Thyroid gland (tissue), 4 donors: ENCODE measurements around the gene HYDIN. TPM values are rescaled to one million over a fixed set of nuclear protein-coding genes. Genes with fewer than 3 reads are reported as not detected.
A peak's percentile ranks its signal among the peaks of the same experiment; 100 is the strongest.

Experiments
- DNase-seq, 2 donors: peaks; one replicate each; pipeline ENCODE4 v3.0.0-alpha.2; 2019
- H3K27ac ChIP-seq, 3 donors: fragments of 200-600 bp; sonication (generic); 1 replicate in 2 of 3; 2 replicates in 1 of 3; pipeline ENCODE4 v1.5.1; 2016 to 2019; ENCODE audit warnings: mild to moderate bottlenecking in 1 of 3, moderate library complexity in 1 of 3
- H3K27me3 ChIP-seq: fragments of 200-600 bp; sonication (generic); one replicate; pipeline ENCODE4 v1.5.1; 2019
- H3K36me3 ChIP-seq, 2 donors: fragments of 200-600 bp; sonication (generic); one replicate each; pipeline ENCODE4 v1.5.1; 2016 to 2019
- H3K4me1 ChIP-seq, 2 donors: fragments of 200-600 bp; sonication (generic); one replicate each; pipeline ENCODE4 v1.5.1; 2017 to 2019
- H3K4me3 ChIP-seq, 3 donors: fragments of 200-600 bp; sonication (generic); replicated peaks in 1 of 3; 1 replicate in 2 of 3; 2 replicates in 1 of 3; pipeline ENCODE4 v1.5.1; 2016; ENCODE audit warnings: mild to moderate bottlenecking in 1 of 3
- H3K9me3 ChIP-seq: fragments of 200-600 bp; sonication (generic); one replicate; pipeline ENCODE4 v1.5.1; 2017
- POLR2A ChIP-seq, 2 donors: fragments of 450-650 bp; IDR thresholded peaks; one replicate each; pipeline ENCODE4 v1.6.1; 2017; ENCODE audit warnings: antibody characterized with exemption in 2 of 2, mild to moderate bottlenecking in 2 of 2, moderate library complexity in 1 of 2
- WGBS, 2 donors: methylation state at CpG; one replicate each; pipeline ENCODE4 v1.1.5; 2017; 5-methylcytosine and 5-hydroxymethylcytosine counted together
- intact Hi-C: fragments of 100-400 bp; cut with DNase I; formaldehyde crosslinking; loops from one replicate; pipeline ENCODE4 v1.15.1; 2023
- total RNA-seq, 4 donors: library from RNA; depleted of rRNA; stranded (reverse); fragments of >200 nt; gene quantifications; one replicate each; pipeline ENCODE4 v1.2.3, GENCODE V29; 2016
- TF ChIP-seq, protein P1 (sequence below), 6 experiments: fragments of 200-600 bp in 3 of 6; fragments of 450-650 bp in 3 of 6; sonication (generic) in 3 of 6; IDR thresholded peaks; one replicate each; pipeline ENCODE4 v1.5.1; 2016 to 2019; ENCODE audit warnings: antibody characterized with exemption in 6 of 6, mild to moderate bottlenecking in 2 of 6, inconsistent platforms in 1 of 6, moderate library complexity in 1 of 6

The HYDIN gene
- total RNA-seq, 4 donors from 2014 or later = 10.1 to 26.3 (median 21.3) TPM

- H3K4me1 ChIP-seq = peaks cover 3 to 7% of the 10 kb centered on the region in 2 donors
- 19 to 30% methylated on average over 1 of the region's 1 CpG for WGBS, 2 donors
- no peaks in the 10 kb centered on the region for H3K27me3 ChIP-seq
- no peak overlapping the region for H3K4me3 ChIP-seq
- intact Hi-C loops = no loop called here
- H3K27ac ChIP-seq = no peak overlapping the region
- H3K9me3 ChIP-seq = no peaks in the 10 kb centered on the region
- H3K36me3 ChIP-seq = no peaks in the 10 kb centered on the region
- TF ChIP-seq, protein P1, sequence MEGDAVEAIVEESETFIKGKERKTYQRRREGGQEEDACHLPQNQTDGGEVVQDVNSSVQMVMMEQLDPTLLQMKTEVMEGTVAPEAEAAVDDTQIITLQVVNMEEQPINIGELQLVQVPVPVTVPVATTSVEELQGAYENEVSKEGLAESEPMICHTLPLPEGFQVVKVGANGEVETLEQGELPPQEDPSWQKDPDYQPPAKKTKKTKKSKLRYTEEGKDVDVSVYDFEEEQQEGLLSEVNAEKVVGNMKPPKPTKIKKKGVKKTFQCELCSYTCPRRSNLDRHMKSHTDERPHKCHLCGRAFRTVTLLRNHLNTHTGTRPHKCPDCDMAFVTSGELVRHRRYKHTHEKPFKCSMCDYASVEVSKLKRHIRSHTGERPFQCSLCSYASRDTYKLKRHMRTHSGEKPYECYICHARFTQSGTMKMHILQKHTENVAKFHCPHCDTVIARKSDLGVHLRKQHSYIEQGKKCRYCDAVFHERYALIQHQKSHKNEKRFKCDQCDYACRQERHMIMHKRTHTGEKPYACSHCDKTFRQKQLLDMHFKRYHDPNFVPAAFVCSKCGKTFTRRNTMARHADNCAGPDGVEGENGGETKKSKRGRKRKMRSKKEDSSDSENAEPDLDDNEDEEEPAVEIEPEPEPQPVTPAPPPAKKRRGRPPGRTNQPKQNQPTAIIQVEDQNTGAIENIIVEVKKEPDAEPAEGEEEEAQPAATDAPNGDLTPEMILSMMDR (IDR thresholded peaks at IDR 0.05) = peak in 2 of 6 experiments; percentile 16 to 26
- no peak for TF ChIP-seq POLR2A (IDR thresholded peaks at IDR 0.05)
- DNase-seq = peak in 1 of 2 donors; percentile 3
Observed at GRCh38 chr16:71214746-71215381, 15.7 kb downstream of the HYDIN start.

DNA sequence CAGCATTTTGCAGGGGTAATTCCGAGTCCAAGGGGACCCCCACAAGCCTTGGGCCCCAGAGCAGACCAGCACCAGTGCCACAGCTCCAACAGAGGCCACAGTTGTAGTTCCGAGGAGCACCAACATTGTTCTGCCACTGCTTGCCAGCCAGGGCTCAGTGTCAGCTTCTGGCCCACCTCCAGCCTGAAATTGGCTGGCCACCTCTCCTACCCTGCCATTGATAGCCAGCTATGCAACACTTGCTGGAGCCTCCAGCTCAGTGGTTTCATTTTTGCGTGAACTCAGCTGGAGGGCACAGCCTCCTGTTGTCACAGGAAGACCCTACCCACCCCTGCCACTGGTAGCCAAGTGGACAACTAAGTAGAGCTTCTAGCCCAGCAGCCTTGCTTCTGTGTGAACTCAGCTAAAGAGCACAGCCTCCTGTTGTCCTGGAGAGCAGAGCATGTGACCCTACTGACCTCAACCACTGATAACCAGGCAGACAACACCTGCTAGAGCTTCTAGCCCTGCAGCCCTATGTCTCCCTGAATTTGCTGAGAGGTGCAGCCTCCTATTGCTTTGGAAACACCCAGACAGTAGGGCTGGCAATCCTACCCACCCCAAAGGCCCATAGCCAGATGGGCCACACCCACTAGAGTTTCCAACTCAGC, 24.9 kb downstream of the HYDIN start:
- Histone ChIP-seq H3K36me3 (no peaks in the 10 kb centered on the region), H3K27ac (no peak overlapping the region), H3K27me3 (no peaks in the 10 kb centered on the region), H3K4me1 (no peaks in the 10 kb centered on the region), H3K9me3 (no peaks in the 10 kb centered on the region), H3K4me3 (no peak overlapping the region)
- WGBS, 2 donors = 76% methylated on average over 3 of the region's 3 CpGs; no CpG with 5 or more reads in 1 of the 2 donors
- peak; percentile 2 to 13 for DNase-seq
- TF ChIP-seq, protein P1 (IDR thresholded peaks at IDR 0.05) = no peak
- intact Hi-C loops = no loop called here

GRCh38 chr16:71203631-71204030, 26.9 kb downstream of the HYDIN start:
- DNase-seq = no peak
- WGBS, 2 donors = 89 to 92% methylated on average over 2 of the region's 2 CpGs
- no peaks in the 10 kb centered on the region for H3K27me3 ChIP-seq
- no peaks in the 10 kb centered on the region for H3K9me3 ChIP-seq
- intact Hi-C loops = no loop called here
- H3K4me1 ChIP-seq = no peaks in the 10 kb centered on the region
- TF ChIP-seq, protein P1 (IDR thresholded peaks at IDR 0.05) = no peak
- no peak for TF ChIP-seq POLR2A (IDR thresholded peaks at IDR 0.05)
- H3K36me3 ChIP-seq = no peaks in the 10 kb centered on the region
- H3K4me3 ChIP-seq = no peak overlapping the region
- H3K27ac ChIP-seq = no peak overlapping the region

DNA sequence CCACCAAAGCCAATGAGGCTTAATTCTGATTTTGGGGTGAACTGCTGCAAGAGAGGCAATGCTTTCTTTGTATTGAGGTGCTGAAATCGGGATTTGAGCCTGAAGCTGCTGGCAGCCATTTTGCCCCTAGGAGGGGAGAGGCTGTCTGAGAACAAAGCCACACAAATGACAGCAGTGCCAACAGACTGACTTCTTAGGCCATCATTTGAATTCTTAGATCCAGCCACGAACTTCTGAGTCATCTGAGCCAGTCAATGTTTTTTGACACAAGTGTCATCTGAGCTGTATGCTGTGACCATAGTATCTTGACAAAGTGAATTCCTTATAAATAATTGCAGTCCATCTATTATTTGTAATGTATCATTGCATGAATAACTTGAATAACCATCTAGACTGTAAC, 29.0 kb downstream of the HYDIN start:
- no peak overlapping the region for H3K27ac ChIP-seq
- intact Hi-C loops = no loop called here
- no peaks in the 10 kb centered on the region for H3K36me3 ChIP-seq
- no peak for TF ChIP-seq POLR2A (IDR thresholded peaks at IDR 0.05)
- TF ChIP-seq, protein P1 (IDR thresholded peaks at IDR 0.05) = no peak
- DNase-seq = no peak
- 87 to 96% methylated on average over 2 of the region's 2 CpGs for WGBS, 2 donors
- no peaks in the 10 kb centered on the region for H3K27me3 ChIP-seq
- no peaks in the 10 kb centered on the region for H3K9me3 ChIP-seq
- no peak overlapping the region for H3K4me3 ChIP-seq
- H3K4me1 ChIP-seq = no peaks in the 10 kb centered on the region

DNA sequence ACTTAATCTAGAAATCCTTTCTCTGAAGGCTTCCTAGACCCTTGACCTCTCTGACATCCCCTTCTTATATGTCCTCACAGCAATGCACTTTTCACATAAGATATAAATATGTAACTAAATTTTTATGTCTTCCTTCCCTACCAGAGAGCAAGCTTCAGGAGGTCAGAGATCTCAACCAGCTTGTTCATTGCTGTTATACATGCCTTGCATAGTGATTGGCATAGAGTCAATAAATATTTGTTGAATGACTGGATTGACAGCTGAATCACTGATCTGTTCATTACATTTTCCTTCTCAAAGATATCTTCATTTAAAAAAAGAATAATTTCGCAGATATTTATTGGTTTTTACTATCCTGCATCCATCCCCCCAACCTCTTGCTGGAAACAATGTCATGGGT, 29.5 kb downstream of the HYDIN start:
- Histone ChIP-seq H3K4me1 (no peaks in the 10 kb centered on the region), H3K27ac (no peak overlapping the region), H3K4me3 (no peak overlapping the region), H3K27me3 (no peaks in the 10 kb centered on the region), H3K36me3 (no peaks in the 10 kb centered on the region), H3K9me3 (no peaks in the 10 kb centered on the region)
- no peak for TF ChIP-seq POLR2A (IDR thresholded peaks at IDR 0.05)
- TF ChIP-seq, protein P1 (IDR thresholded peaks at IDR 0.05) = no peak
- 85 to 93% methylated on average over 1 of the region's 1 CpG for WGBS, 2 donors
- no peak for DNase-seq
- intact Hi-C loops = no loop called here
